K562 (cell line): ENCODE data around the gene CLCN6. TPM values are rescaled to one million over a fixed set of nuclear protein-coding genes. Genes with fewer than 3 reads are reported as not detected.

Experiments used
- BRD4 ChIP-seq: fragments of 200-600 bp; sonication (generic); IDR thresholded peaks from 2 replicates; pipeline ENCODE4 v1.6.1; 2017; ENCODE audit warnings: inconsistent platforms
- CHCHD3 ChIP-seq: fragments of 250-450 bp; sonication (Bioruptor Pico); IDR thresholded peaks from 2 replicates; pipeline ENCODE4 v2.1.2; 2022; ENCODE audit warnings: mild to moderate bottlenecking
- COPS2 ChIP-seq: fragments of 450-650 bp; conservative IDR thresholded peaks from 2 replicates; pipeline ENCODE4 v1.6.1; 2016; ENCODE audit warnings: mild to moderate bottlenecking, moderate library complexity
- GTF2A2 ChIP-seq: IDR thresholded peaks from 2 replicates; pipeline ENCODE4 v1.6.1; 2016; ENCODE audit warnings: mild to moderate bottlenecking, missing genetic modification characterization, missing compliant biosample characterization
- NCOA1 ChIP-seq: fragments of 450-650 bp; IDR thresholded peaks from 2 replicates; pipeline ENCODE4 v1.6.1; 2016; ENCODE audit warnings: low read depth
- NR2C2 ChIP-seq, 2 experiments: fragments of 200-800 bp in 1 of 2; sonication (Bioruptor generic) in 1 of 2; sonication (generic) in 1 of 2; formaldehyde crosslinking in 1 of 2; IDR thresholded peaks; 2 replicates each; pipeline versions ENCODE4 v1.6.1 to v1.8.0; 2016 to 2022; ENCODE audit warnings: mild to moderate bottlenecking in 1 of 2, missing compliant biosample characterization in 1 of 2, missing genetic modification characterization in 1 of 2, missing genetic modification reagents in 1 of 2
- POLR2AphosphoS5 ChIP-seq: IDR thresholded peaks from 2 replicates; pipeline ENCODE4 v1.6.1; 2011; ENCODE audit warnings: mild to moderate bottlenecking, low read depth, low read length, moderate library complexity; ENCODE audit not compliant: control insufficient read depth, insufficient read depth
- POLR3A ChIP-seq: IDR thresholded peaks from 2 replicates; pipeline ENCODE4 v1.6.1; 2011; ENCODE audit warnings: borderline replicate concordance, mild to moderate bottlenecking, moderate library complexity; ENCODE audit not compliant: insufficient read length, insufficient read depth; ENCODE audit errors: extremely low read depth
- SAP30 ChIP-seq: fragments of 200-600 bp; sonication (generic); IDR thresholded peaks from 2 replicates; pipeline ENCODE4 v1.6.1; 2012; ENCODE audit warnings: borderline replicate concordance, low read depth, mild to moderate bottlenecking, moderate library complexity, low read length, control low read depth, inconsistent platforms; ENCODE audit not compliant: insufficient read depth, poor library complexity, severe bottlenecking
- YY1 ChIP-seq, 3 experiments: IDR thresholded peaks; 2 replicates each; pipeline ENCODE4 v1.6.1; 2011; ENCODE audit warnings: low read length in 2 of 3, mild to moderate bottlenecking in 2 of 3, moderate library complexity in 2 of 3, borderline replicate concordance in 1 of 3, control low read depth in 1 of 3, low read depth in 1 of 3; ENCODE audit not compliant: insufficient read depth in 3 of 3, insufficient replicate concordance in 2 of 3, control insufficient read depth in 1 of 3, insufficient read length in 1 of 3; ENCODE audit errors: extremely low read depth in 1 of 3
- ZBTB8A ChIP-seq: fragments of 450-650 bp; IDR thresholded peaks from 2 replicates; pipeline ENCODE4 v1.6.1; 2018; ENCODE audit warnings: mild to moderate bottlenecking, moderate library complexity; ENCODE audit not compliant: partially characterized antibody
- ZNF408 ChIP-seq: fragments of 250-450 bp; sonication (Bioruptor Pico); IDR thresholded peaks from 2 replicates; pipeline ENCODE4 v1.4.0; 2020; ENCODE audit warnings: low read depth, mild to moderate bottlenecking, moderate library complexity
- ZNF444 ChIP-seq: fragments of 250-450 bp; sonication (Bioruptor Pico); IDR thresholded peaks from 2 replicates; pipeline ENCODE4 v1.4.0; 2020; ENCODE audit warnings: mild to moderate bottlenecking, moderate library complexity
- ZNF551 ChIP-seq: fragments of 250-450 bp; sonication (Bioruptor Pico); IDR thresholded peaks from 2 replicates; pipeline ENCODE4 v1.5.0; 2021; ENCODE audit warnings: mild to moderate bottlenecking, moderate library complexity
- ZNF77 ChIP-seq: fragments of 250-450 bp; sonication (Bioruptor Pico); IDR thresholded peaks from 2 replicates; pipeline ENCODE4 v1.5.0; 2020
- ZNF780A ChIP-seq: fragments of 250-450 bp; sonication (Bioruptor Pico); IDR thresholded peaks from 2 replicates; pipeline ENCODE4 v1.5.0; 2021; ENCODE audit warnings: mild to moderate bottlenecking
- polyA plus RNA-seq, 8 experiments: library from polyadenylated mRNA; depleted of rRNA in 4 of 8; stranded (reverse) in 5 of 8; unstranded in 3 of 8; fragments of >200 nt; fragmentation: Nextera tagmentation in 2 of 8; fragmentation: Illumina TruSeq in 1 of 8; extraction: Ambion mirVana in 2 of 8; extraction: Trizol in 1 of 8; gene quantifications; 2 replicates each; pipeline versions ENCODE4 v1.2.1 to v1.2.3, GENCODE V29; 2011 to 2014; ENCODE audit warnings: inconsistent platforms in 1 of 8, missing spikeins in 1 of 8
- total RNA-seq, 7 experiments: library from RNA; depleted of rRNA in 6 of 7; stranded (reverse); fragments of >200 nt in 6 of 7; fragmentation: Illumina TruSeq in 2 of 7; extraction: Trizol in 2 of 7; gene quantifications; 2 replicates each; pipeline versions ENCODE4 v1.2.1 to v1.2.3, GENCODE V29; 2011 to 2021; ENCODE audit warnings: low replicate concordance in 1 of 7
- TF ChIP-seq, protein P1 (sequence below): fragments of 450-650 bp; formaldehyde crosslinking; IDR thresholded peaks from 2 replicates; pipeline ENCODE4 v1.4.0; 2020; ENCODE audit warnings: mild to moderate bottlenecking, mixed read lengths
- TF ChIP-seq, protein P2 (sequence below): sonication (generic); IDR thresholded peaks from 2 replicates; pipeline ENCODE4 v1.6.1; 2016
- TF ChIP-seq, protein P3 (sequence below): fragments of 450-650 bp; formaldehyde crosslinking; IDR thresholded peaks from 2 replicates; pipeline ENCODE4 v1.4.0; 2020; ENCODE audit warnings: mild to moderate bottlenecking
- TF ChIP-seq, protein P4 (sequence below): sonication (generic); formaldehyde crosslinking; IDR thresholded peaks from 2 replicates; pipeline ENCODE4 v1.8.0; 2023; ENCODE audit warnings: mild to moderate bottlenecking, missing genetic modification reagents

Gene CLCN6
- total and polyA plus RNA-seq, 9 of the 15 experiments (the other 6 are each of a cell fraction or from before 2014, with no cell fraction given) = 2.0 to 21.8 (median 13.6) TPM

DNA sequence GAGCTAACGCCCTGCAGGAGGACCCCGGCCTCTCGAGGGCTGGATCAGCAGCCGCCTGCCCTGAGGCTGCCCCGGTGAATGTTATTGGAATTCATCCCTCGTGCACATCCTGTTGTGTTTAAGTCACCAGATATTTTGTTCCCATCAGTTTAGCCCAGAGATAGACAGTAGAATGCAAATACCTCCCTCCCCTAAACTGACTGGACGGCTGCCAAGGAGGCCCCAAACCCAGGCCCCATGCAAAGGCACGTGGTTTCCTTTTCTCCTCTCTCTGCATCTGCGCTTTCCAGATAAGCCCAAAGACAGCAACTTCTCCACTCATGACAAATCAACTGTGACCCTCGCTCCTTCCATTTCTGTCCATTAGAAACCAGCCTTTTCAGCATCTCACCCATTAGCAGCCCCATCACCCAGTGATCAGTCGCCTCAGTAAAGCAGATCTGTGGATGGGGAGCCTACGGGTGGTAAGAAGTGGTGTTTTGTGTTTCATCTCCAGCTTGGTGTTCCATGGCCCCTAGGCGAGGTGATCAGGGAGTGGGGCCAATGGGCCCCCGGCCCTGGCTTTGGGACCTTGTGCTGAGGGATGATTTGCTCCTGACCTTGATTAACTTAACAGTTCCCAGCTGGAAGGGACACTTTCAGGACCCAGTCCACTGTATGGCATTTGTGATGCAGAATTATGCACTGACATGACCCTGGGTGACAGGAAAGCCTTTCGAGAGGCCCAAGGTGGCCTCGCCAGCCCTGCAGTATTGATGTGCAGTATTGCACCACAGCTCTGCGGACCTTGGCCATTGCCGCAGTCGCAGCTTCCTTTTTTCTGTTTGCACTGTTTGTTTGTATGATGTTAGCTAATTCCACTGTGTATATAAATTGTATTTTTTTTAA, 36.4 kb downstream of the CLCN6 start (continued):
- TF ChIP-seq, protein P1, sequence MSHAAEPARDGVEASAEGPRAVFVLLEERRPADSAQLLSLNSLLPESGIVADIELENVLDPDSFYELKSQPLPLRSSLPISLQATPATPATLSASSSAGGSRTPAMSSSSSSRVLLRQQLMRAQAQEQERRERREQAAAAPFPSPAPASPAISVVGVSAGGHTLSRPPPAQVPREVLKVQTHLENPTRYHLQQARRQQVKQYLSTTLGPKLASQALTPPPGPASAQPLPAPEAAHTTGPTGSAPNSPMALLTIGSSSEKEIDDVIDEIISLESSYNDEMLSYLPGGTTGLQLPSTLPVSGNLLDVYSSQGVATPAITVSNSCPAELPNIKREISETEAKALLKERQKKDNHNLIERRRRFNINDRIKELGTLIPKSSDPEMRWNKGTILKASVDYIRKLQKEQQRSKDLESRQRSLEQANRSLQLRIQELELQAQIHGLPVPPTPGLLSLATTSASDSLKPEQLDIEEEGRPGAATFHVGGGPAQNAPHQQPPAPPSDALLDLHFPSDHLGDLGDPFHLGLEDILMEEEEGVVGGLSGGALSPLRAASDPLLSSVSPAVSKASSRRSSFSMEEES (CRISPR knock-in tag) = peak; percentile 86
- no peak for TF ChIP-seq POLR3A
- TF ChIP-seq ZNF408 (CRISPR knock-in tag) = no peak
- peak; percentile 95 for TF ChIP-seq POLR2AphosphoS5
- TF ChIP-seq NR2C2 (CRISPR knock-in tag; IDR thresholded peaks at IDR 0.05) = 0 out of 2 replicates have a peak, but pooled peaks have one; percentile 19
- peak; percentile 88 for TF ChIP-seq NR2C2 (tag; IDR thresholded peaks at IDR 0.05)
- TF ChIP-seq ZNF780A (CRISPR knock-in tag) = no peak
- no peak for TF ChIP-seq ZBTB8A
- no peak for TF ChIP-seq BRD4
- TF ChIP-seq GTF2A2 (tag) = no peak
- no peak for TF ChIP-seq ZNF444
- TF ChIP-seq, protein P2, sequence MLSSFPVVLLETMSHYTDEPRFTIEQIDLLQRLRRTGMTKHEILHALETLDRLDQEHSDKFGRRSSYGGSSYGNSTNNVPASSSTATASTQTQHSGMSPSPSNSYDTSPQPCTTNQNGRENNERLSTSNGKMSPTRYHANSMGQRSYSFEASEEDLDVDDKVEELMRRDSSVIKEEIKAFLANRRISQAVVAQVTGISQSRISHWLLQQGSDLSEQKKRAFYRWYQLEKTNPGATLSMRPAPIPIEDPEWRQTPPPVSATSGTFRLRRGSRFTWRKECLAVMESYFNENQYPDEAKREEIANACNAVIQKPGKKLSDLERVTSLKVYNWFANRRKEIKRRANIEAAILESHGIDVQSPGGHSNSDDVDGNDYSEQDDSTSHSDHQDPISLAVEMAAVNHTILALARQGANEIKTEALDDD = peak; percentile 63; the same call in 1 of the 2 replicates
- TF ChIP-seq CHCHD3 (CRISPR knock-in tag) = no peak
- TF ChIP-seq NCOA1 = peak; percentile 84; the same call in 1 of the 2 replicates
- peak in 1 of 3 experiments; percentile 57 for TF ChIP-seq YY1 (IDR thresholded peaks at IDR 0.05; ENCODE audit: borderline replicate concordance in 1 of 3, control insufficient read depth in 1 of 3, extremely low read depth in 1 of 3, insufficient read depth in 3 of 3, insufficient read length in 1 of 3, insufficient replicate concordance in 2 of 3, low read depth in 1 of 3, low read length in 2 of 3)
- no peak for TF ChIP-seq ZNF551 (CRISPR knock-in tag)
- TF ChIP-seq, protein P3, sequence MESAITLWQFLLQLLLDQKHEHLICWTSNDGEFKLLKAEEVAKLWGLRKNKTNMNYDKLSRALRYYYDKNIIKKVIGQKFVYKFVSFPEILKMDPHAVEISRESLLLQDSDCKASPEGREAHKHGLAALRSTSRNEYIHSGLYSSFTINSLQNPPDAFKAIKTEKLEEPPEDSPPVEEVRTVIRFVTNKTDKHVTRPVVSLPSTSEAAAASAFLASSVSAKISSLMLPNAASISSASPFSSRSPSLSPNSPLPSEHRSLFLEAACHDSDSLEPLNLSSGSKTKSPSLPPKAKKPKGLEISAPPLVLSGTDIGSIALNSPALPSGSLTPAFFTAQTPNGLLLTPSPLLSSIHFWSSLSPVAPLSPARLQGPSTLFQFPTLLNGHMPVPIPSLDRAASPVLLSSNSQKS (CRISPR knock-in tag) = no peak
- TF ChIP-seq COPS2 = no peak
- TF ChIP-seq ZNF77 (CRISPR knock-in tag) = no peak
- no peak for TF ChIP-seq SAP30
- TF ChIP-seq, protein P4, sequence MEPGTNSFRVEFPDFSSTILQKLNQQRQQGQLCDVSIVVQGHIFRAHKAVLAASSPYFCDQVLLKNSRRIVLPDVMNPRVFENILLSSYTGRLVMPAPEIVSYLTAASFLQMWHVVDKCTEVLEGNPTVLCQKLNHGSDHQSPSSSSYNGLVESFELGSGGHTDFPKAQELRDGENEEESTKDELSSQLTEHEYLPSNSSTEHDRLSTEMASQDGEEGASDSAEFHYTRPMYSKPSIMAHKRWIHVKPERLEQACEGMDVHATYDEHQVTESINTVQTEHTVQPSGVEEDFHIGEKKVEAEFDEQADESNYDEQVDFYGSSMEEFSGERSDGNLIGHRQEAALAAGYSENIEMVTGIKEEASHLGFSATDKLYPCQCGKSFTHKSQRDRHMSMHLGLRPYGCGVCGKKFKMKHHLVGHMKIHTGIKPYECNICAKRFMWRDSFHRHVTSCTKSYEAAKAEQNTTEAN (CRISPR knock-in tag) = no peak
